ENCODE results near the gene GEMIN7.

The GEMIN7 gene

DNA sequence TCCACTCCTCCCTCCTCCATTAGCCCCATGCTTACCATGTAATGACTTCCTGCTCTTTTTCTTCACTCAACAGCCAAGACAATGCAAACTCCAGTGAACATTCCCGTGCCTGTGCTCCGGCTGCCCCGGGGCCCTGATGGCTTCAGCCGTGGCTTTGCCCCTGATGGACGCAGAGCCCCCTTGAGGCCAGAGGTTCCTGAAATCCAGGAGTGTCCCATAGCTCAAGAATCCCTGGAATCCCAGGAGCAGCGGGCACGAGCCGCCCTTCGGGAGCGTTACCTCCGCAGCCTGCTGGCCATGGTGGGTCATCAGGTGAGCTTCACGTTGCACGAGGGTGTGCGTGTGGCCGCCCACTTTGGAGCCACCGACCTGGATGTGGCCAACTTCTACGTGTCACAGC, 11.0 kb downstream of the GEMIN7 start:
- Histone ChIP-seq H3K9me3 (ENCODE audit: insufficient read depth, low read length) (peaks cover 5% of the 10 kb centered on the region; the same call in 1 of the 2 replicates), H3K9ac (ENCODE audit: low read length) (no peak overlapping the region), H3K36me3 (ENCODE audit: low read length) (peaks cover 14% of the 10 kb centered on the region), H4K20me1 (ENCODE audit: low read depth, low read length) (no peaks in the 10 kb centered on the region; the same call in 1 of the 2 replicates), H3K4me3 (ENCODE audit: insufficient read depth, low read length, poor library complexity, severe bottlenecking) (no peak overlapping the region), H3F3A (ENCODE audit: insufficient read depth) (peaks cover 14% of the 10 kb centered on the region), H3K9me2 (replicated peaks; ENCODE audit: insufficient read depth, low read length) (no peaks in the 10 kb centered on the region), H2AFZ (ENCODE audit: low read depth, low read length, severe bottlenecking) (no peak overlapping the region), H3K4me2 (ENCODE audit: low read depth, low read length, poor library complexity, severe bottlenecking) (no peak overlapping the region), H3K27me3 (ENCODE audit: low read length) (no peaks in the 10 kb centered on the region), H3K79me2 (ENCODE audit: insufficient read depth, low read length) (peaks cover 30% of the 10 kb centered on the region), H3K27ac (ENCODE audit: low read depth, low read length) (no peak overlapping the region)
- TF ChIP-seq EZH2phosphoT487 (conservative IDR thresholded peaks at IDR 0.05; ENCODE audit: low read length) (no peak), CTCF (IDR thresholded peaks at IDR 0.05; ENCODE audit: insufficient read depth, low read length, poor library complexity, severe bottlenecking) (no peak)

GRCh38 chr19:45090606-45091005, 11.5 kb downstream of the GEMIN7 start:
- Histone ChIP-seq H2AFZ (ENCODE audit: low read depth, low read length, severe bottlenecking) (no peak overlapping the region), H3K9me2 (replicated peaks; ENCODE audit: insufficient read depth, low read length) (no peaks in the 10 kb centered on the region), H3K27ac (ENCODE audit: low read depth, low read length) (no peak overlapping the region), H3F3A (ENCODE audit: insufficient read depth) (peaks cover 14% of the 10 kb centered on the region), H3K4me2 (ENCODE audit: low read depth, low read length, poor library complexity, severe bottlenecking) (no peak overlapping the region), H3K9me3 (ENCODE audit: insufficient read depth, low read length) (peaks cover 5% of the 10 kb centered on the region; the same call in 1 of the 2 replicates), H3K27me3 (ENCODE audit: low read length) (no peaks in the 10 kb centered on the region), H3K9ac (ENCODE audit: low read length) (no peak overlapping the region), H3K4me3 (ENCODE audit: insufficient read depth, low read length, poor library complexity, severe bottlenecking) (no peak overlapping the region), H4K20me1 (ENCODE audit: low read depth, low read length) (no peaks in the 10 kb centered on the region; the same call in 1 of the 2 replicates), H3K79me2 (ENCODE audit: insufficient read depth, low read length) (peaks cover 32% of the 10 kb centered on the region), H3K36me3 (ENCODE audit: low read length) (peaks cover 14% of the 10 kb centered on the region)
- TF ChIP-seq CTCF (IDR thresholded peaks at IDR 0.05; ENCODE audit: insufficient read depth, low read length, poor library complexity, severe bottlenecking) = no peak
- no peak for TF ChIP-seq EZH2phosphoT487 (conservative IDR thresholded peaks at IDR 0.05; ENCODE audit: low read length)

- Histone ChIP-seq H3K79me2 (ENCODE audit: insufficient read depth, low read length) (peaks cover 39% of the 10 kb centered on the region), H3K9ac (ENCODE audit: low read length) (peak overlapping the region; percentile 84), H3K36me3 (ENCODE audit: low read length) (peaks cover 14% of the 10 kb centered on the region), H4K20me1 (ENCODE audit: low read depth, low read length) (no peaks in the 10 kb centered on the region; the same call in 1 of the 2 replicates), H2AFZ (ENCODE audit: low read depth, low read length, severe bottlenecking) (peak overlapping the region; percentile 86), H3K9me2 (replicated peaks; ENCODE audit: insufficient read depth, low read length) (no peaks in the 10 kb centered on the region), H3K27me3 (ENCODE audit: low read length) (no peaks in the 10 kb centered on the region), H3F3A (ENCODE audit: insufficient read depth) (peaks cover 14% of the 10 kb centered on the region), H3K27ac (ENCODE audit: low read depth, low read length) (peak overlapping the region; percentile 88), H3K9me3 (ENCODE audit: insufficient read depth, low read length) (peaks cover 5% of the 10 kb centered on the region; the same call in 1 of the 2 replicates), H3K4me2 (ENCODE audit: low read depth, low read length, poor library complexity, severe bottlenecking) (peak overlapping the region; percentile 89), H3K4me3 (ENCODE audit: insufficient read depth, low read length, poor library complexity, severe bottlenecking) (peak overlapping the region; percentile 71)
- TF ChIP-seq EZH2phosphoT487 (conservative IDR thresholded peaks at IDR 0.05; ENCODE audit: low read length) (no peak), CTCF (IDR thresholded peaks at IDR 0.05; ENCODE audit: insufficient read depth, low read length, poor library complexity, severe bottlenecking) (no peak)
Measured at GRCh38 chr19:45091031-45091923, 12.2 kb downstream of the GEMIN7 start.

All from SU-DHL-6 (cell line).